ENCODE measurements around the gene APPBP2.
A peak's percentile ranks its signal among the peaks of the same experiment; 100 is the strongest.
"Not testable (repeated sequence)": the region's sequence is repeated elsewhere in the genome, so short reads cannot be mapped to it uniquely, and the experiment has no call there.

APPBP2 gene

GRCh38 chr17:60430561-60430960, 95.5 kb downstream of the APPBP2 start:
- not testable (repeated sequence) for DNase-seq

GRCh38 chr17:60428491-60428890, 97.6 kb downstream of the APPBP2 start:
- not testable (repeated sequence) for DNase-seq

GRCh38 chr17:60426596-60426995, 99.4 kb downstream of the APPBP2 start:
- no peak for DNase-seq

- DNase-seq: no peak
Measured at GRCh38 chr17:60425626-60426025, 100.4 kb downstream of the APPBP2 start.

- no peak for DNase-seq
Measured at GRCh38 chr17:60423865-60424264, 102.2 kb downstream of the APPBP2 start.

GRCh38 chr17:60422162-60422665, 103.8 kb downstream of the APPBP2 start, which contains the start of gene CHCT1:
TSS of gene CHCT1 (plus strand) at chr17:60422489. CDS start at chr17:60422593, 104 bp downstream.
- no peak for DNase-seq

GRCh38 chr17:60421273-60422161, 104.5 kb downstream of the APPBP2 start:
- DNase-seq: peak; percentile 72

GRCh38 chr17:60419875-60420274, 106.2 kb downstream of the APPBP2 start:
- not testable (repeated sequence) for DNase-seq

- not testable (repeated sequence) for DNase-seq
Measured at GRCh38 chr17:60419003-60419402, 107.0 kb downstream of the APPBP2 start.

GRCh38 chr17:60416368-60416925, 109.6 kb downstream of the APPBP2 start:
- no peak for DNase-seq

GRCh38 chr17:60415146-60415545, 110.9 kb downstream of the APPBP2 start:
- no peak for DNase-seq

- no peak for DNase-seq
Measured at GRCh38 chr17:60412701-60413100, 113.3 kb downstream of the APPBP2 start.

- no peak for DNase-seq
Measured at GRCh38 chr17:60410001-60410400, 116.0 kb downstream of the APPBP2 start.

GRCh38 chr17:60406887-60407286, 119.2 kb downstream of the APPBP2 start:
- DNase-seq: no peak

- DNase-seq: no peak
Measured at GRCh38 chr17:60403962-60404361, 122.1 kb downstream of the APPBP2 start.

- no peak for DNase-seq
Measured at GRCh38 chr17:60403523-60403810, 122.6 kb downstream of the APPBP2 start.

GRCh38 chr17:60401819-60402218, 124.2 kb downstream of the APPBP2 start:
- no peak for DNase-seq

- DNase-seq: no peak
Measured at GRCh38 chr17:60398227-60398959, 127.6 kb downstream of the APPBP2 start.

- no peak for DNase-seq
Measured at GRCh38 chr17:60396412-60396811, 129.6 kb downstream of the APPBP2 start.

- DNase-seq: no peak
Measured at GRCh38 chr17:60395508-60396065, 130.5 kb downstream of the APPBP2 start.

- no peak for DNase-seq
Measured at GRCh38 chr17:60393840-60394723, 132.0 kb downstream of the APPBP2 start.

Measured in NCI-H510A treated with DMSO at 0.1 percent for 48 hours (cell line).